Transverse colon (tissue), 3 donors: ENCODE results near the gene SEBOX.

Experiments used
- CTCF ChIP-seq, 5 experiments: fragments of 200-600 bp in 3 of 5; fragments of 450-650 bp in 2 of 5; sonication (generic) in 3 of 5; IDR thresholded peaks; 1 replicate in 2 of 5; 2 replicates in 3 of 5; pipeline ENCODE4 v1.5.1; 2016 to 2017; ENCODE audit warnings: antibody characterized with exemption in 5 of 5, inconsistent platforms in 3 of 5, mild to moderate bottlenecking in 2 of 5, moderate library complexity in 1 of 5
- EP300 ChIP-seq: sonication (generic); formaldehyde crosslinking; IDR thresholded peaks from one replicate; pipeline ENCODE4 v1.6.1; 2017; ENCODE audit warnings: antibody characterized with exemption, low read depth
- POLR2A ChIP-seq: fragments of 450-650 bp; IDR thresholded peaks from one replicate; pipeline ENCODE4 v1.6.1; 2016; ENCODE audit warnings: antibody characterized with exemption, mild to moderate bottlenecking, moderate library complexity

GRCh38 chr17:28370744-28371103, 5.7 kb upstream of the SEBOX start:
- no peak for TF ChIP-seq CTCF (IDR thresholded peaks at IDR 0.05)
- TF ChIP-seq EP300 = no peak
- no peak for TF ChIP-seq POLR2A
